H9 (cell line): ENCODE data around the gene UBE2J1. TPM values are rescaled to one million over a fixed set of nuclear protein-coding genes. Genes with fewer than 3 reads are reported as not detected.

Experiments used
- DNase-seq: peaks from one replicate; pipeline ENCODE4 v3.0.0-alpha.2; 2017
- H2AFZ ChIP-seq: one replicate; pipeline ENCODE4 v1.6.1; 2013; ENCODE audit warnings: mild to moderate bottlenecking, low read length, control low read depth, moderate library complexity
- H2AK5ac ChIP-seq: 2 replicates; pipeline ENCODE4 v1.6.1; 2013; ENCODE audit warnings: low read length, control low read depth, mixed read lengths; ENCODE audit not compliant: insufficient read length
- H2BK120ac ChIP-seq: one replicate; pipeline ENCODE4 v1.6.1; 2013; ENCODE audit warnings: low read depth, mild to moderate bottlenecking, low read length, control low read depth, inconsistent platforms; ENCODE audit not compliant: poor library complexity, severe bottlenecking
- H2BK12ac ChIP-seq: 2 replicates; pipeline ENCODE4 v1.6.1; 2013; ENCODE audit warnings: low read length, control low read depth, mixed read lengths, low read depth; ENCODE audit not compliant: insufficient read length
- H2BK15ac ChIP-seq: 2 replicates; pipeline ENCODE4 v1.6.1; 2013; ENCODE audit warnings: low read depth, low read length, control low read depth
- H2BK20ac ChIP-seq: one replicate; pipeline ENCODE4 v1.6.1; 2013; ENCODE audit warnings: low read depth, mild to moderate bottlenecking, low read length, control low read depth, inconsistent platforms; ENCODE audit not compliant: poor library complexity, severe bottlenecking
- H2BK5ac ChIP-seq: 2 replicates; pipeline ENCODE4 v1.6.1; 2013; ENCODE audit warnings: low read length, control low read depth, mixed read lengths; ENCODE audit not compliant: insufficient read length
- H3K14ac ChIP-seq: 2 replicates; pipeline ENCODE4 v1.6.1; 2013; ENCODE audit warnings: low read length, control low read depth; ENCODE audit not compliant: insufficient read depth
- H3K18ac ChIP-seq: 2 replicates; pipeline ENCODE4 v1.6.1; 2013; ENCODE audit warnings: low read depth, mild to moderate bottlenecking, mixed read lengths, low read length, control low read depth; ENCODE audit not compliant: insufficient read length
- H3K23ac ChIP-seq: 2 replicates; pipeline ENCODE4 v1.6.1; 2013; ENCODE audit warnings: low read length, control low read depth, mixed read lengths, low read depth; ENCODE audit not compliant: insufficient read length
- H3K23me2 ChIP-seq: 2 replicates; pipeline ENCODE4 v1.6.1; 2013; ENCODE audit warnings: low read depth, mild to moderate bottlenecking, mixed read lengths, low read length, control low read depth; ENCODE audit not compliant: insufficient read length, poor library complexity, severe bottlenecking
- H3K27ac ChIP-seq: 2 replicates; pipeline ENCODE4 v1.5.1; 2013; ENCODE audit warnings: low read length, control low read depth, mixed read lengths, low read depth; ENCODE audit not compliant: insufficient read length
- H3K27me3 ChIP-seq: 2 replicates; pipeline ENCODE4 v1.6.1; 2013; ENCODE audit warnings: low read length, control low read depth, inconsistent platforms; ENCODE audit not compliant: insufficient read depth
- H3K4ac ChIP-seq: 2 replicates; pipeline ENCODE4 v1.6.1; 2013; ENCODE audit warnings: low read depth, mild to moderate bottlenecking, control low read depth, inconsistent platforms, low read length, moderate library complexity
- H3K4me1 ChIP-seq: 2 replicates; pipeline ENCODE4 v1.6.1; 2013; ENCODE audit warnings: low read length, control low read depth, inconsistent platforms; ENCODE audit not compliant: insufficient read depth
- H3K4me2 ChIP-seq: 2 replicates; pipeline ENCODE4 v1.6.1; 2013; ENCODE audit warnings: low read length, control low read depth, mixed read lengths; ENCODE audit not compliant: insufficient read length, insufficient read depth
- H3K56ac ChIP-seq: 2 replicates; pipeline ENCODE4 v1.6.1; 2013; ENCODE audit warnings: low read depth, mild to moderate bottlenecking, mixed read lengths, low read length, control low read depth; ENCODE audit not compliant: insufficient read length
- H3K79me1 ChIP-seq: 2 replicates; pipeline ENCODE4 v1.6.1; 2013; ENCODE audit warnings: low read depth, mild to moderate bottlenecking, moderate library complexity, low read length, control low read depth, inconsistent platforms; ENCODE audit not compliant: insufficient read depth, poor library complexity, severe bottlenecking
- H3K79me2 ChIP-seq: 2 replicates; pipeline ENCODE4 v1.6.1; 2013; ENCODE audit warnings: low read length, control low read depth, inconsistent platforms; ENCODE audit not compliant: insufficient read depth
- H3K9ac ChIP-seq: 2 replicates; pipeline ENCODE4 v1.6.1; 2013; ENCODE audit warnings: low read length, control low read depth, mixed read lengths; ENCODE audit not compliant: insufficient read length; ENCODE audit errors: extremely low read depth
- H3K9me3 ChIP-seq: one replicate; pipeline ENCODE4 v1.6.1; 2013; ENCODE audit warnings: low read depth, low read length, inconsistent platforms; ENCODE audit not compliant: control insufficient read depth
- H3T11ph ChIP-seq: one replicate; pipeline ENCODE4 v1.6.1; 2013; ENCODE audit warnings: mild to moderate bottlenecking, low read length, control low read depth, inconsistent platforms
- H4K20me1 ChIP-seq: one replicate; pipeline ENCODE4 v1.6.1; 2013; ENCODE audit not compliant: control insufficient read depth, insufficient read length, insufficient read depth
- H4K5ac ChIP-seq: 2 replicates; pipeline ENCODE4 v1.6.1; 2013; ENCODE audit warnings: low read depth, mild to moderate bottlenecking, mixed read lengths, low read length, control low read depth; ENCODE audit not compliant: insufficient read length
- H4K8ac ChIP-seq: replicated peaks from 2 replicates; pipeline ENCODE4 v1.6.1; 2013; ENCODE audit warnings: low read length, control low read depth, mixed read lengths, low read depth; ENCODE audit not compliant: insufficient read length
- H4K91ac ChIP-seq: 2 replicates; pipeline ENCODE4 v1.6.1; 2013; ENCODE audit warnings: low read depth, mild to moderate bottlenecking, moderate library complexity, mixed read lengths, low read length, control low read depth; ENCODE audit not compliant: insufficient read length
- H3K27ac Mint-ChIP-seq, 3 experiments: 2 replicates in 2 of 3; 3 replicates in 1 of 3; pipeline ENCODE4 v1.8.0; 2020 to 2021; ENCODE audit warnings: mixed read lengths in 3 of 3, mild to moderate bottlenecking in 1 of 3, moderate library complexity in 1 of 3
- H3K27me3 Mint-ChIP-seq: 2 replicates; pipeline ENCODE4 v1.8.0; 2021; ENCODE audit warnings: low read depth, mild to moderate bottlenecking, moderate library complexity, mixed read lengths
- H3K36me3 Mint-ChIP-seq, 3 experiments: 2 replicates in 2 of 3; 3 replicates in 1 of 3; pipeline ENCODE4 v1.8.0; 2020 to 2021; ENCODE audit warnings: low read depth in 3 of 3, mixed read lengths in 3 of 3; ENCODE audit not compliant: insufficient read depth in 1 of 3
- H3K4me1 Mint-ChIP-seq, 2 experiments: 2 replicates each; pipeline ENCODE4 v1.8.0; 2020; ENCODE audit warnings: mixed read lengths in 2 of 2
- H3K4me3 Mint-ChIP-seq, 2 experiments: 2 replicates in 1 of 2; 3 replicates in 1 of 2; pipeline ENCODE4 v1.8.0; 2020 to 2021; ENCODE audit warnings: mild to moderate bottlenecking in 2 of 2, mixed read lengths in 2 of 2, moderate library complexity in 1 of 2
- H3K9me3 Mint-ChIP-seq, 2 experiments: 2 replicates in 1 of 2; 3 replicates in 1 of 2; pipeline ENCODE4 v1.8.0; 2020; ENCODE audit warnings: mild to moderate bottlenecking in 2 of 2, mixed read lengths in 2 of 2, moderate library complexity in 1 of 2
- WGBS: extraction: QIAGEN DNeasy Blood & Tissue Kit; methylation state at CpG from one replicate; pipeline ENCODE4 v1.1.7; 2013; ENCODE audit warnings: missing lambda C conversion rate, low lambda C conversion rate, mixed read lengths; ENCODE audit not compliant: insufficient read length; ENCODE audit errors: extremely low coverage; 5-methylcytosine and 5-hydroxymethylcytosine counted together
- total RNA-seq: library from RNA; stranded (reverse); gene quantifications from 2 replicates; pipeline ENCODE4 v1.2.1, GENCODE V29; 2021
- TF ChIP-seq, protein P1 (sequence below): fragments of 200-600 bp; sonication (generic); conservative IDR thresholded peaks from 3 replicates; pipeline ENCODE4 v1.8.0; 2021; ENCODE audit warnings: antibody characterized with exemption, mild to moderate bottlenecking

The UBE2J1 gene
- total RNA-seq, 1 experiment from 2014 or later, result 13.1 TPM

DNA sequence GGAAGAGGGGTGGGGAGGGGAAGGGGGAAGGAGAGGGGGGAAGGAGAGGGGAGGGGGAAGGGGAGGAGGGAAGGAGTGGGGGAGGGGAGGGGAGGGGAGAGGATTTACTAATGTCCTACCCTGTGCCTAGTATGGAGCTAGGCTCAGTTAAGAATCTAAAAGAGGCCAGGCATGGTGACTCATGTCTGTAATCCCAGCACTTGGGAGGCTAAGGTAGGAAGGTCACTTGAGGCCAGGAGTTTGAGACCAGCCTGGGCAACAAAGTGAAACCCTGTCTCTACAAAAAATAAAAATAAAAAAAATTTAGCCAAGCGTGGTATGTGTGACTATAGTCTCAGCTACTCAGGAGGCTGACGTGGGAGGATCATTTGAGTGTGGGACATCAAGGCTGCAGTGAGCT is 13.0 kb downstream of the UBE2J1 start:
- Histone ChIP-seq H2AK5ac (no peak overlapping the region), H3K9me3 (no peaks in the 10 kb centered on the region), H3K4me2 (no peak overlapping the region), H4K8ac (no peak overlapping the region), H3K27me3 (no peaks in the 10 kb centered on the region), H3T11ph (no peak overlapping the region), H2BK12ac (no peak overlapping the region), H4K5ac (no peak overlapping the region), H3K79me2 (no peaks in the 10 kb centered on the region), H3K14ac (no peak overlapping the region), H3K79me1 (no peaks in the 10 kb centered on the region), H2BK20ac (no peak overlapping the region), H3K9ac (no peak overlapping the region), H2BK5ac (no peak overlapping the region), H2BK15ac (no peak overlapping the region), H4K91ac (no peak overlapping the region), H3K56ac (no peak overlapping the region), H3K23ac (no peak overlapping the region), H2AFZ (no peak overlapping the region), H3K18ac (no peak overlapping the region), H3K4ac (no peak overlapping the region), H3K4me1 (no peaks in the 10 kb centered on the region), H3K27ac (no peak overlapping the region), H4K20me1 (no peaks in the 10 kb centered on the region), H2BK120ac (no peak overlapping the region), H3K23me2 (no peaks in the 10 kb centered on the region)
- no CpG with 5 or more reads among the region's 2 CpGs for WGBS
- Mint-ChIP-seq H3K4me1 (no peaks in the 10 kb centered on the region; a peak in 1 of 4 replicates), H3K4me3 (no peak overlapping the region), H3K9me3 (no peaks in the 10 kb centered on the region; a peak in 1 of 5 replicates), H3K27me3 (no peaks in the 10 kb centered on the region), H3K27ac (no peak overlapping the region; a peak in 1 of 7 replicates), H3K36me3 (peaks cover 8 to 29% (median 28%) of the 10 kb centered on the region in 3 experiments; a peak in 6 of 7 replicates)
- no peak for DNase-seq
- TF ChIP-seq, protein P1, sequence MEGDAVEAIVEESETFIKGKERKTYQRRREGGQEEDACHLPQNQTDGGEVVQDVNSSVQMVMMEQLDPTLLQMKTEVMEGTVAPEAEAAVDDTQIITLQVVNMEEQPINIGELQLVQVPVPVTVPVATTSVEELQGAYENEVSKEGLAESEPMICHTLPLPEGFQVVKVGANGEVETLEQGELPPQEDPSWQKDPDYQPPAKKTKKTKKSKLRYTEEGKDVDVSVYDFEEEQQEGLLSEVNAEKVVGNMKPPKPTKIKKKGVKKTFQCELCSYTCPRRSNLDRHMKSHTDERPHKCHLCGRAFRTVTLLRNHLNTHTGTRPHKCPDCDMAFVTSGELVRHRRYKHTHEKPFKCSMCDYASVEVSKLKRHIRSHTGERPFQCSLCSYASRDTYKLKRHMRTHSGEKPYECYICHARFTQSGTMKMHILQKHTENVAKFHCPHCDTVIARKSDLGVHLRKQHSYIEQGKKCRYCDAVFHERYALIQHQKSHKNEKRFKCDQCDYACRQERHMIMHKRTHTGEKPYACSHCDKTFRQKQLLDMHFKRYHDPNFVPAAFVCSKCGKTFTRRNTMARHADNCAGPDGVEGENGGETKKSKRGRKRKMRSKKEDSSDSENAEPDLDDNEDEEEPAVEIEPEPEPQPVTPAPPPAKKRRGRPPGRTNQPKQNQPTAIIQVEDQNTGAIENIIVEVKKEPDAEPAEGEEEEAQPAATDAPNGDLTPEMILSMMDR, result no peak
